HG03060 (cell line): ENCODE data around the gene BPIFB6.

ENCODE experiments used
- ATAC-seq: cut with Tn5 transposase; IDR thresholded peaks from one replicate; pipeline ENCODE4 v1.9.1; 2021; ENCODE audit warnings: low read depth, moderate number of reproducible peaks; ENCODE audit not compliant: unreplicated experiment

Gene BPIFB6, protein sequence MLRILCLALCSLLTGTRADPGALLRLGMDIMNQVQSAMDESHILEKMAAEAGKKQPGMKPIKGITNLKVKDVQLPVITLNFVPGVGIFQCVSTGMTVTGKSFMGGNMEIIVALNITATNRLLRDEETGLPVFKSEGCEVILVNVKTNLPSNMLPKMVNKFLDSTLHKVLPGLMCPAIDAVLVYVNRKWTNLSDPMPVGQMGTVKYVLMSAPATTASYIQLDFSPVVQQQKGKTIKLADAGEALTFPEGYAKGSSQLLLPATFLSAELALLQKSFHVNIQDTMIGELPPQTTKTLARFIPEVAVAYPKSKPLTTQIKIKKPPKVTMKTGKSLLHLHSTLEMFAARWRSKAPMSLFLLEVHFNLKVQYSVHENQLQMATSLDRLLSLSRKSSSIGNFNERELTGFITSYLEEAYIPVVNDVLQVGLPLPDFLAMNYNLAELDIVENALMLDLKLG

DNA sequence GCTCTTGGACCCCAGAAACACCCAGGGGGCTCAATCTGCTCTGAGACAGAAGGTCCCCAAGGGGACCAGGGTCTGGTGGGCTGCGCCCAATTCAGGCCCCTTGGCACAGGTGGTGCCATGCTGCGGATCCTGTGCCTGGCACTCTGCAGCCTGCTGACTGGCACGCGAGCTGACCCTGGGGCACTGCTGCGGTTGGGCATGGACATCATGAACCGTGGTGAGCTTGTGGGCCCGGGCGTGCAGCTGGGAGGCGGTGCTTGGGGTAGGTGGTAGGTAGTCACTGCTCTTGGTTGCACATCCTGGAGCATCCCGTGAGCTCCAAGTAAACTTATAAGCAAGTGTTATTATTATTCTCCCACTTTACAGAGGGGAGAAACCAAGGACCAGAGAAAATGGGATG is at the start of gene BPIFB6:
TSS of gene BPIFB6 (plus strand) at position 118 of the 400 bp plus-strand sequence. CDS start at position 118, 0 bp downstream.
- ATAC-seq: no peak

DNA sequence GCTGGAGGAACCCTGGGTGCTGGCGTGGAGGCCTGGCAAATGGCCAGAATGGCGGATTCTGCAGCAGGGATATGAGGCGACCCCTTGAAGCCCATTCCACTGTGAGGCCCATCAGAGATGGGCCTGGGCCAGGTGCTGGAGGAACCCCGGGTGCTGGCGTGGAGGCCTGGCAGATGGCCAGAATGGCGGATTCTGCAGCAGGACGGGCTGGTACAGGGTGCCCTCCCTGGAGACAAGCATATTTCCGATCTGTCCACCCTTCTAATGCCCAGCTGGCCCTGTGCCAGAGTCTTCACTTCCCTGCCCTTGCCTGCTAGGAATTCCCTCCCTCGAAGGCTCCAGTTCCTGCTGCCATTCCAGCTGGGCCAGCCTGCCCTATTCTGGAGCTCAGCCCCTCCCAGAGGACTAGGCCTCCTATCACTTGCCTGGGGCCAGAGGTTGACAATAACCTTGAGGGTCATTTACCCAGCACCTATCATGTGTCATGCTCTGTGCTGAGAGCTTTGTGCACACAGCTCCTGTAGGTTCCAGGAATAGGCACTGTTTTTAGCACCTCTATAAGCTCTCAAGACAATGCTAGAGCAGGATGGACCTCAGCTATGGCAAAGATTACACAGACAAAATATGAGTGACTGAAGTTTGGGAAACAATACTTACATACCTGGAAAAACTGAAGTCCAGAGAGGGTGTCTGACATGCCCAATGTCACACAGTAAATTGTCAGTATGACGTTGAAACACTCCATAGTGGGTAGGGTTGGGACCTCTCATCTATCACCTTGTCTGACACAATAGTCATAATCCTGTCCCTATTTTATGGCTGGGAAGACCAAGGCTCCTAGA is 48.6 kb upstream of the BPIFB6 start:
- ATAC-seq: no peak

DNA sequence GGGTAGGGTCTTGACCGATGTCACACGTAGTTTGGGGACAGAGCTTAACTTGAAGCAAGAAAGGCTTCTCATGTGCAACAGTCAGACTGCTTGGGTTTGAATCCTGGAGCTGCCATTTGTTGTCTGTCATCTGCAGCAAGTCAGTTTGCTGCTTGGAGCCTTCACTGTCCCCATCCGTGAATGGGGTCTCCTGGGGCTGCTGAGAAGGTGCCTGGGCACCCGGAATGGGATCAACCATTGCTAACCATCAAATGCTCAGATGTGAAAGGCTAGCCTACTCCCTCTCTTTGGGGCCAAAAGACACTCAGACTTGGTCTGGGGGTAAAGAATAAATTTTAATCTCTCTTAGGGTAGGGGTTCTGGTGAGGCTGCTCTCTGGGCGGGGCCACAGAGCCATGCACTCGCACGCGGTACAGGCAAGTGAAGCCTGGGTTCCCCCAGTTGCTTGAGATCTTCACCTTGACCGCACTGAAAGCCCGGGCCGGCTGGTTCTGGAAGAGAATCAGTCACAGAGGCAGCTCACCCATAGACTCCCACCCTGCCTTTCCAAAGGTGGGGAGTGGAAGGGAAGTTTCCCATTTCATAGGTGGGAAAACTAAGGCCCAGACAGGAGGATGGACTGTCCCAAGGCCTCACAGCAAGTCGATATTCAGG is 47.9 kb upstream of the BPIFB6 start:
- ATAC-seq: no peak

DNA sequence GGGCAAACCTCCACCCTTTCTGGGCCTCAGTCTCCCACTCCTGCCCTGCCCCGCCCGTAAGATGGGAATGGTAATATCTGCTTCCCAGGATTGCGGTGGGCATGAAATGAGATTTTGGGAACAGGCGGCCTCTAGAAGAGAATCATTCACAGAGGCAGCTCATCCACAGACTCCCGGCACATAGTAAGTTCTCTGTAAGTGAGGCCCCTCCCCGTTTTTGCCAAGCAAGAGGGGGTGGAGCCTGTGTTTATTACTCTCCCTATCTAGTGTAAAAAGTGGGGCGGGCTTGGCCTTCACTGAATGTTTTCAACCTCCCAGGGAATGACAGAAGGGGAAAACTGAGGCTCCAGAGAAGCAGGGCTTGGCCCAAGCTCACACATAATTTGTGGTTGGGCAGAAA is 47.3 kb upstream of the BPIFB6 start:
- no peak for ATAC-seq

DNA sequence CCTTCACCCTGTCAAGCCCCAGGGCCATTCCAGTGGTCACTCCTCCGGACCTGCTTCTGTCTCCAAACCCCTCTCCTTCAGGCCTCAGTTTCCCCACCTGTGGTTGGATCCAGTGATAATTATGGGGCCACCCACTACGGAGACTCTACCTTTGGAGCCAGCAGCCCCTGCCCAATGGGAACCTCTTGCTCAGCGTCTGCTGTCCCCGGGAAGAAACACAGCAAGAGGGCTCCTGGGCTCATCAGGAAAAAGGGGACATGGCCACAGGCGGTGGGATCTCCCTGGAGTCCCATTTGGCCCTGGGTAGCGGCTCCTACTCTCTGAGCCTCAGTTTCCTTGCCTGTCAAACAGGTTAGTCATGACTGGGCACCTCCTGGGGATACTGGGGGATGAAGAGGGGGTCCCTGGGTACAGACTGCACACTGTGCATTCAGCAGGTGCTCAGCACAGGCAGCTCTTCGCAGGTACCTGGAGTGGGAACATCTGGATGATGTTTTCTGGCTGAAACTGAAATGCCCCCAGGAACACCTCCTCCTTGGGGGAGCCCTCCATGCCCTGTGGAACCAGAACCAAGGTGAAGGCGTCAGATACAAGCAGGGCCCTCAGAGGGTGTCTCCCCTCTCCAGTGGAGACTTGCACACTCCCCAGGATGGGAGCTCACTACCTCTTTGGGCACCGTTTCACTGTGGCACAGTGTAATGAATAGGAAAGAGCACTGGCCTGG is 46.7 kb upstream of the BPIFB6 start:
- ATAC-seq: no peak

DNA sequence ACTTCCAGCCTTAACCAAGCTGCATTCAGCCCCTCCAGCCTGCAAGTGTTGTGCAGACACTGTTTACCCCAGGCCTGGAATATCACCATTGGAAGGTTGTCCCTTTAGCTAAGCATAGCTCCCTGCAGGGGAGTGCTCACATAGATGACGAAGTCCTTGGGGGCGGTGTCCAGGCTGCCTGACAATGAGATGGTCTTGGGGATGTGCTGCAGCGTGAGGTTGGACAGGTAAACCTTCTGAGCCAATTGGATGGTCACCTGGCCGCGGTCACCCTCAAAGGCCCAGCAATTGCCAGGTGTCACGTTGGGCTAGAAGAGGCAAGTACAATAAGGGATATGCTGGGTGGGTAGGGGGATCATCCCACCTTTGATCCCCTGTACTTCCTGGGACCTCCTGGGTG is 45.9 kb upstream of the BPIFB6 start:
- no peak for ATAC-seq

DNA sequence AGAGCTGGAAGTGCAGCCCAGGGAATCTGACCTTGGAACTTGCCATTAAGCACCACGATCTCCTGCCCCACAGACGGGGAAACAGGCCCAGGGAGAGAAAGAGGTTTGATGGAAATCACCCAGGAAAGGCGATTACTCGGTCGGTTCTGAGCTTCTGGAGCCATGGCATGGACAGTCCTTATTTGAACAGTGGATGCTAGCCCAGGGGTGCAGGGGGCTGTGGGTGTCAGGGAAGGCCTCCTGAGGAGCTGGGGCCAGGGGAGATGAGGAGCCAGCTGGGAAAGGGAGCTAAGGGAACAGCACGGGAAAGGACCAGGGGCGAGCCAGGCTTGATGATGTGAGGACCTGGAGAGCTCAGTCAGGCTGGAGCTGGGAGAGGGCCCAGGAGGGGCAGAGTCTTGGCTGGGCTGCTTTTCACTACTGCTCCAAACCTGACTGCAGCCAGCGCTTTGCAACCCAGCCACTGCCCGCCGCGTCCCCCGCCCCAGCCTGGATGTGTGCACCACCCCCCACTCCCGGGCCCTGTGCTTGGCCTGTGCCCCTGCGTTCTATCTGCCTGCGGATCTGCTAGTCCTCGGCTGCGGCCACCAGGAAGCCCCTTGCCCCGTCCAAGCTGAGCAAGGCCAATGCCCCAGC is 45.0 kb upstream of the BPIFB6 start:
- ATAC-seq: no peak

DNA sequence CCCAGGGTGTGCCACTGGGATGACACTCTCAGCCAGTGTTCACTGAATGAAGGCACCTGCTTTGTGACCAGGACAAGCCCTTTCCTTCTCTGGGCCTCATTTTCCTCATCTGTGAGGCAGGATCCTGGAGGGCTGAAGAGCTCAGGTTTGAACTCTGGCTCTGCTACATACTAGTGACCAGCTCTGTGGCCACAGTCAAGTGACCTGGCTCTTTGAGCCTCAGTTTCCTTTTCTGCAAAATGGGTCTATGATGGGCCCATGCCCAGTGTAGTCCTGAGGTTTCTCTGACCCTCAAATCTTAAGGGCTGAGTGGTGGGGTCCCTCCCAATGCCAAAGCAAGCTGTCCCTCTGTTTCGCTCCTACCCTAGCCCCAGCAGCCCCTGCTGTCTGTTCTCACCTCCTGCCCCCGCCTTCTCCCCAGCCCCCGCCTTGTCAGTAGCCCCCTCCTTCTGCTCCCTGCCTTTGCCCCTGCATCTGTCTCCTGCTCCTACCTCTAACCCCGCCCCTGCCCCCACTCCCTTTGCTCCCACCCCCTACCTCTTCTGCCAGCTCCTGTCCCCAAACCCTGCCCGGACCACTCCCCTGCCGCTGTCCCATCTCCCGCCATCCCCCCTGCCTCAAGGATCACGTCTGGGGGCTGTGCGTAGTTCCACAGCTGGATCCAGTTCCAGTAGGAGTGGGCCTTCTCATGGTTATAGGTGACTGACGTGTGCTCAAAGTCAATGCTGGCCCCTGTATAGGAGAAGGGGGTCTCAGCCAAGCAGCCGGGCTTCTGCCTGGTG is 44.2 kb upstream of the BPIFB6 start:
- no peak for ATAC-seq

DNA sequence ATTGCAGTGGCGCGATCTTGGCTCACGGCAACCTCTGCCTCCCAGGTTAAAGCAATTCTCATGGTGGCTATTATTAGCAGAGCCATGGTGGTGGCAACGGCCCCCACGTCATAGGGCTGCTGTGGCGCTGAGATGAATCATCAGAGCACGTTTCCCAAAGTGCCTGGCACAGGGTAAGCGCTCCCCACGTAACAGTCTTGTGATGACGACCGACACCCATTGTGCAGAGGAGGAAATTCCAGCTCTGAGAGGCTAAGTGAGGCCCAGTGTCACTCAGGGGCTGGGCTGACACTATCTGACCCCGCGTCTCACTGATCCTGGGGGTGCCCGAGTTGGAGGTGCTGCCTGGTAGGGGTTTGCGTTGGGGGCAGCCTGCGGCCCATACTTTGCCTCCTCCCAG is 43.4 kb upstream of the BPIFB6 start:
- no peak for ATAC-seq

DNA sequence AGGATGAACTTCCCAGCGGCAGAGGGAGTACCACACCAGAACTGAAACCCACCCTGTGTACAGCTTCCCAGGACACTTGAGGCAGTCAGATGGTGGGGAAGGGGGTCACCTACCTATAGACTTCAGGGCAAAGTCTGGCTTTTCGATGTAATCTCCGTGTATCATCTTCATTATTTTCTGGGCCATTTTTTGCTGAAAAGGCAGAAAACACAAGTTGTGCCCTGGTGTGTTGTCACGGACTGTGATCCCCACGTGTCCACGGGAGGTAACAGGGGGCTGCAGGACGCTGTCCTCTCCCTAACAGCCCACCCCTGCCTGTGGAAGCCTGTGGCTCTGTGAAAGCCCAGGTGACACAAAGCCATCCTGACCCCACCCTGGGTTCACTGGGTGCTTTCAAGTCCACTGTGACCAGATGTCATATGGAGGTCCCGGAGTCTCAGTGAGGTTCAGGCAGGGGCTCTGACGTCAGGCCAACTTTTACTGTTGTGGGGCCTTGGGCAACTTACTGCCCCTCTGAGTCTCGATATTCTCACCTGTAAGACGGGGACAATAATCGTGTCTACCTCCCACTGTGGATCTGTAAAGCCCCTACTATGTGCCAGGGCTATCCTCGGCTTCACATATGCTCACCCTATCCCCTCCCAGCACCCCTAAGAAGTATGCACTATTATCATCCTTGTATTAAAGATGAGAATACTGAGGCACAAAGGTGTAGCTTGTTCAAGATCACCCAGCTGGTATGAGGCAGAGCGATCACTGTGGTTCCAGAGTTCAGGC is 41.8 kb upstream of the BPIFB6 start:
- no peak for ATAC-seq

DNA sequence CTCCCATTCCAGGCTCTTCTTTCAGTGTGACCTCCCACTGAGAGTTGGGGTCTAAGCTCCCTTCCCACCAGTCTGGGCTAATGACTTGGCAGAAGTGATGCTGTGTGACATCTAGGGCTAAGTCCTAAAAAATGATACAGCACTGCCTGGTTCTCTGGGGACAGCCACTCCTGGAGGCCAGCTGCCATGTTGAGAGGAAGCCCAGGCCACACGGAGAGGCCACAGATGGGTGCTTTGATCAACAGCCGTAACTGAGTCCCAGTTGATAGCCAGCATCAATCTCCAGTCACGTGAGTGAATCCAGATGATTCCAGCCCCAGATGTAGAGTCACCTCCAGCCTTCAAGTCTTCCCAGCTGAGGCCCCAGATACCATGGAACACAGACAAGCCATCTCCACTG is 41.0 kb upstream of the BPIFB6 start:
- no peak for ATAC-seq

DNA sequence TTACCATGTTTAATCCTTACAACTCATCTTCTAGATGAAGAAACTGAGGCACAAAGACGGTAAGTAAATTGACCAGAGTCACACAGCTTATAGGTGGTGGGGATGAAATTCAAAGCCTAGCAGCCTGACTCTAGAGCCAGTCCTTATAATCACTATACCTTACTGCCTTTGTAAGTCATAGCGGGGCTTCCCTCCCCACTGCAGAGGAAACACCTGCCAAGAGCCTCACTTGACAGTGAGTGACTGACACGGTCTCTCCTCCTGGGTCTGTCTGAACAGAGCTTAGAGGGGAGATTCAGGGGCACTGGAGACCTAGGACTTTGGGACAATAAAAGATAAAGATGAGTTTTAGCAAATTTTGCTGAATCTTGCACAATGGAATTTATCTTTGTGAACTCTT is 40.1 kb upstream of the BPIFB6 start:
- no peak for ATAC-seq

DNA sequence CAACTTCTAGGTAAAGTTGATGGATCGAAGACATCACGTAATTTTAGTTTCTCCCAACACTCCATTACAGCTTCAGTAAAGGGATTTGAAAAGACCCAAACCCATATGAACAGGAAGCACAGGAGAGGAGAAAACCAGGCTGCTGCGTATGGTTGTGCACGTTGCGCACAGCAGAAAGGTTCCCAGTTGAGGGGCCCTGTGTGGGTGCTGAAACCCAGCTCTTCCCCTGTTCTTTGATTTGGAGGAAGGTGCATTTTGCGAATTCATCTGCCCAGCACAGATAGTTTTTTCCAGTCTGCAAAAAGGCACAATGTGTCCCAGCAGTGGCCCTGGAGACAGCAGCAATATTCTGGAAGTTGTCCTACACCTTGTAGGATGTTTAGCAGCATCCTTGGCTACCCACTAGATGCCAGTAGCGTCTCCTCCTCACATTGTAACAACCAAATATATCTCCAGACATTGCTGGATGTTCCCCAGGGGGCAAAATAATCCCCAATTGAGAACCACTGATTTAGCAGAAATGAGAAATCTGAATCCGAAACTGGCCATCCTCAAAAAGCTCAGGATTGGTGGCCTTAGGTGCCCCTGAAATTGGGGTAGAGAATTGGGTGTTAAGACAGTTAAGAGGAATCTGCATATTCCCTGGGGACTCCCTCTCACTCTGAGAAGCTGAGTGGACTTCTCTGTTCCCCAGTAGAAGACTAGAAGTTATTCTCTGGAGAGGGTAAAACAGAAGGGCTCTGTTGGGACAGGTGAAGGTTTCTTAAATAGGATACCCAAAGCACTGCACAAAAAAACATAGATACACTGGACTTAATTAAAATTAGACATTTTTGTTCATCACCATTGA is 39.4 kb upstream of the BPIFB6 start:
- no peak for ATAC-seq

DNA sequence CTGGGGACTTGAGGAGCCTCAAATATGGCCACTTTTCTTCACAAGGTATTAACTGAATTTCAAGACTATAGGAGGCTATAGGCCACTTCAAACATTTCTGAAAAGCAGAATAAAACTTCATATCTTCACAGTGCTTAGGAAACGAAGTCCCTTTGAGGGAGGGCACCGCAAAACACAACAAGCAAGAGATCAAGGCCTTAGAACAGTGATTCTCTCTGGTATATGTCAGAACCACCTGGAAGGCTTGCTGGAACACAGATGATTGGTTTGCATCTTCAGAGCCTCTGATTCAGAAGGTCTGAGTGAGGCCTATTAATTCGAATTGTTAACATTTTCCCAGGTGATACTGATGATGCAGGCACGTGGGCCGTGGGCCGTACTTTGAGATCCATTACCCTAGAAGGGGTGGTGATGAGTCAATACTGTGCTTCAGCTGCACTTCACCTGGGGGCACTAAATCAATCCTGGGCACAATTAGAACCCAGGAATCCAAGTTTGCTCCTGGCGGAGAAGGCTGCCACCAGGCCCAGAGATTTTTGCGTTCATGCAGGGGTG is 37.9 kb upstream of the BPIFB6 start:
- no peak for ATAC-seq

DNA sequence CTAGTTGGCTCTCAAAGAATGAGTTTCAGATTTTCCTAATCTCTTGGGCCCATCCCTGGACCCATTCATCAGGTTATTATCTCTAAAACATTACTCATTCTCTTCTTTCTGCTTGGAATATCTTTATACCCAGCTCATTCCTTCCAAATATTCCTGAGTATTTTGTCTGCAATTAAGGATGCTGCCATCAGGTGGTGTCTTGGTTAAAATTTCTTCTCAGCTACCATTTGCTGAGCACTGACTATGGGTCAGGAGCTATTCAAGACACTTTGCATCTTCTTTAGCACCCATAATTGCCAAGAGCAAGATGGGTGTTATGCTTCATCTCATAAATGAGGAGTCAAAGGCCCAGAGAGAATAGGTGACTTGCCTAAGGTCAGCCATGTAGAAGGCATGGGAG is 35.6 kb upstream of the BPIFB6 start:
- no peak for ATAC-seq

DNA sequence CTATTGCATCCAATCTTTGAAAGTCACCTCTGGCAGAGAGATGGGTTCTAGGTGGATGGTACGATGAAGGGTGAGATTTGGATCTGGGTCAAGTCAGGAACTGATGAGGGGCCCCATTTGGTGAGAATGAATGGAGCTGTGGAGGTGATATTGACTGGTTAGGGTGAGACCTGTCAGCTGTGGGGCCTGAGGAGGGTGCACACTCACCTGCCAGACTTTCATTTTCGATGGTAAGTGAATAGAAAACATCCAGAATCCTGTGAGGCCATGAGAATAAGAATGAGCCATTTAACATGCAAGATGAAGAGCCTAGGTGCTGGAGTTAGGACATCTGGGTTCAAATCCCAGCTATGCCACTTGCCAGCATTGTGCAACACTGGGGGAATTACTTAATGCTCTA is 34.0 kb upstream of the BPIFB6 start:
- no peak for ATAC-seq

DNA sequence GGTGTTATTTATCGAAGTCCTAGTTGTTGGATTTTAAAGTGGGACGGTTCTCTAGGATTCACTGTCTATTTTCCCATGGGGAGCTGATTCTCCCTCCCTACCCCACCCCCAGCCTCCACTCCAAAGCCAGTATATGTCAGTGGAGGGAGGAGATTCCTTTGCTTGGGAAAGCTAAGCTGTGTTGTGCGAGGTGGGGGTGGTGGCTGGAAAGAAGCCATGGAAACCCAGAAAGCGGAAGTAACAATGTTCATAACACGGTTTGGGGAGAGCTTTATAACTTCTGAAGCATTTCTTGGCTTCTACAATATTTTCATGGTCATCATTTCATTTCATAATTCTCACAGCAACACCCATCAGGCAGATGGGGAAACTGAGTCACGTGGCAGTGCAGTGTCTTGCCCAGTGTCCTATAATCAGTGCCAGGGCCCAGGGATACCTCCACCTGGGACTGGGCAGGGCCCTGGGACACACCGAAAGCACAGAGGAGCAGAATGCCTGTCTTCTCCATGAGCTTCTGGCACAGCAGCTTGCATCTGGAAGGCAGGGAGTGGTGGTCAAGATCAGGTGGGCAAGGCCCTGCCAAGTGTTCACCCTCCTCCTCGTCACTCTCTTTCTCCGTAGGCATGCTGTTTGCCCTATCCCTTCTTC is 31.7 kb upstream of the BPIFB6 start:
- no peak for ATAC-seq
